Kasumi-1 (cell line): ENCODE results near the gene FMNL2.
"Not testable (repeated sequence)": the region's sequence is repeated elsewhere in the genome, so short reads cannot be mapped to it uniquely, and the experiment has no call there.

Source experiments
- DNase-seq, 2 experiments: peaks; one replicate each; lab custom pipeline; 2025; lab: John Stamatoyannopoulos, UW

FMNL2 gene

GRCh38 chr2:152376385-152376784 lies 41.4 kb downstream of the FMNL2 start:
- no peak for DNase-seq

GRCh38 chr2:152376968-152377367 lies 42.0 kb downstream of the FMNL2 start:
- no peak for DNase-seq

DNA sequence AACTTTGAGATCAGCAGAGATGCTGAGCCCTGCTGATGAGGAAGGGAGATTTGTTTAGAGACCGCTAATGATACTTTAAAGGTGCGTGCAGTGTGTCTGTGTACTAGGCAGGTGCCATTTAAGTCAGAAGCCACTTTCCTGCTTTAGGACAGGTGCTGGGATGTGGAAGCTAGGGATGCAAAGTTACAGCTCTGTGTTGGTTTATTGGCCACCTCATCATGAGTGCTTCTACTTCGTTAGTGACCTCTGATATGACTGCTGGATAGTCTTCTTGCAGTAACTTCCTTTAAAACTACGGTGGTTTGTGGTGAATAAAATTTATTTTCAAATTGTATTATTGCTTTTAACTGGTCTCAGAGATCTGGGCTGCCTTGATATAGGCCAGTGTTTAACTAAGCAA lies 44.1 kb downstream of the FMNL2 start:
- DNase-seq = no peak

GRCh38 chr2:152380261-152381055 lies 45.5 kb downstream of the FMNL2 start:
- no peak for DNase-seq

GRCh38 chr2:152383702-152384101 lies 48.7 kb downstream of the FMNL2 start:
- DNase-seq = no peak

DNA sequence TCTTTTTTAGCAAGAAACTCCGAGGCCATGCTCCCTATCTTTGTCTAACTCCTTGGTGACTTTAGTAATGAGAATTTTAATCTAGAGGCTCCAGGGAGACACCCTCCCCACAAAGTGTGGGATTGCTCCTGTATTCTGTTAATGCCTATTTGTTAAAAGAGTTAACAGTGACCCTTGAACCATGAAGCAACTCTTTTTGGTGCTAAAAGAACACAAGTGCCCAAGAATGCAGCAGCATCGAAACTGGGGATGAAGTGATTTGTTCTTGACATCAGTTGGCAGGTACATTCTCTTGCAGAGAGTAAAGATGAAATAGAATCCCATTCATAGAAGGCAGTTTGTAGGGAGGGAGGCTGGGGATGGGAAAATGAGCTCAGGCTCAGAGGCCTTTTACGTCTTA lies 50.0 kb downstream of the FMNL2 start:
- no peak for DNase-seq

- DNase-seq = no peak
These were observed 50.7 kb downstream of the FMNL2 start for GRCh38 chr2:152385650-152386049.

DNA sequence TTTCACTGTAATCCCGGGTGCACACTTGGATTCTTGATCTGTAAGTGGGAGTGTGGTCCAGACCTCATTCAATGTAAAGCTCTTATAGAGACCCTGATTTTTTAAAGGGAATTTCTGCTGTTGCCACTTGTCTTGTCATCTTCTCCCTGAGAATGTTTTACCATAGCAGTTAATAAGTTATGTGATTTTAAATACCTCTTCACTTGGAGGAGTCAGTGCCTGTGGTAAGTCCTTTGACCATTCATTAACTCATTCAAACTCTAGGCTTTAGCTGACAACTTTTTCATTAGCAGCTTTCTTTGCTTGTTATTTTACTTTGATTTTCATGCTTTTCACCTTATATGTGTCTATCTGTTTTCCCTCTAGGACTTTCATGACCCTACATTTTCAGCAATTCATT lies 51.3 kb downstream of the FMNL2 start:
- no peak for DNase-seq

DNA sequence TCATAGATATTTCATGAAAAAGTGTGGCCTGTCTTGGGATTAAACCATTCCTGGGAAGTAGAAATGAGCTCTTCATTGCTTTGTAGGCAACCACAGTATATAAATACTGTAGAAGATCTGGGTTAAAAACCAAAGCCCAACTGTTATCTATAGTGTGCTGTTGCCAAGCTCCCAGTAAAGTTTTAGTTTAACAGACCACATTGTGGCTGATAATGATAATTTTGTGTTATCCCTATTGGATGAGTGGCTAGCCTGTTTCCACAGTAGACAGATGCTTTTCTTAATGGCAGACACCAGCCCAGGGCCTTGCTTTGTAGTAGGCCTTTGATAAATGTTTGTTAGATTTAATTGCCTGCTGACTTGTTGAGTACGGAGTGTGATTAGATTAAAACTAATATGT lies 52.1 kb downstream of the FMNL2 start:
- no peak for DNase-seq

GRCh38 chr2:152388269-152388668 lies 53.3 kb downstream of the FMNL2 start:
- DNase-seq = not testable (repeated sequence)

DNA sequence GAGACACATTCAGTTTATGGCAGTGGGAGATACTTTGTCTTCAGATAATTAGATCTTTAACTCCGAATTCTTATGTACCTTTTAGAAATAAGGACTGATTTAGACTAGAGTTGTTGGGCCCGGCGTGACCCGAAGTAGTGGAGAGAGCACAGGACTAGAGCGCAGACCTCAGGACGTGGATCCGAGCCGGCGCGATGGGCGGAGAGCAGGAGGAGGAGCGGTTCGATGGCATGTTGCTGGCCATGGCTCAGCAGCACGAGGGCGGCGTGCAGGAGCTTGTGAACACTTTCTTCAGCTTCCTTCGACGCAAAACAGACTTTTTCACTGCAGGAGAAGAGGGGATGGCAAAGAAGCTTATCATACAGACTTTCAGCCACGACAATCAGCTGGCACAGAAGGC lies 54.5 kb downstream of the FMNL2 start:
- DNase-seq = no peak

- no peak for DNase-seq
These were observed 55.9 kb downstream of the FMNL2 start for GRCh38 chr2:152390837-152391236.

GRCh38 chr2:152391318-152391717 lies 56.3 kb downstream of the FMNL2 start:
- no peak for DNase-seq

- DNase-seq = no peak
These were observed 58.4 kb downstream of the FMNL2 start for GRCh38 chr2:152393377-152393776.

- DNase-seq = no peak
These were observed 59.4 kb downstream of the FMNL2 start for GRCh38 chr2:152394326-152394725.

DNA sequence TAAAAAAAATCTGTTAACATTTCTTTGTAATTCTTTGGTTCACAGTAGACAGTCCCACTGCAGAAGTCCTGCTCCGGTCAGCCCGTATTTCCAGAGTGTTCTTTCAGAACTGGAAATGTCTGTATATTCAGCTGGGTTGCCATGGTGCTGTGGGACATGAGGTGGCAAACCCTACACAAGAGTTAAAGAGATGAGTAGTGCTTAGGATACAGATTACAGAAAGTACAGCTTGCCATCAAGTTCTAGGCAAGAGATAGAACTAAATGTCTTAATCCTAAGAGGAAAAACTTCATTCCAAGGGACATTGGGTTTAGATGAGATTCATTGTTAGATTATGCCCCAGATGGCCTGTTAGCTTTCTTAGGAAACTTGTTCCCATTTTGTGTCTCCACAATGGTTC lies 60.1 kb downstream of the FMNL2 start:
- no peak for DNase-seq

- no peak for DNase-seq
These were observed 60.6 kb downstream of the FMNL2 start for GRCh38 chr2:152395572-152395971.

GRCh38 chr2:152396051-152396511 lies 61.1 kb downstream of the FMNL2 start:
- no peak for DNase-seq

DNA sequence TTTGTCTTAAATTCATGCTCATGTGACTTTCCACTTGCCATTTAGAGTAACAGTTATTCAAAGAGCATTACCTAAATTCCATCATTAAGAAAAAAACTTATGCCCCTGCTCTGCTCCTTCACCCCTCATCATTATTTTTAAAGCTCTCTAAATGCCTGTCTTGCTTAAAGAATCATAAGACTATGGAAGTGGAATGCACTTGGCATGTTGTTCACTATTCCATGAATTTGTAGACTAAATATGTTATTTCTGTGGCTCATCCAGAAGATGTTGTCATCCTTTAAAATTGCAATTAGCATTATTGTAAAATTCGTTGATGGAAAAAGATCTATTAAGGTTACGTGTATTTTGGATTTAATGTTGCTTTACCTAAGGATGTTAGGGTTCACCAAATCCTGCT lies 61.8 kb downstream of the FMNL2 start:
- no peak for DNase-seq

DNA sequence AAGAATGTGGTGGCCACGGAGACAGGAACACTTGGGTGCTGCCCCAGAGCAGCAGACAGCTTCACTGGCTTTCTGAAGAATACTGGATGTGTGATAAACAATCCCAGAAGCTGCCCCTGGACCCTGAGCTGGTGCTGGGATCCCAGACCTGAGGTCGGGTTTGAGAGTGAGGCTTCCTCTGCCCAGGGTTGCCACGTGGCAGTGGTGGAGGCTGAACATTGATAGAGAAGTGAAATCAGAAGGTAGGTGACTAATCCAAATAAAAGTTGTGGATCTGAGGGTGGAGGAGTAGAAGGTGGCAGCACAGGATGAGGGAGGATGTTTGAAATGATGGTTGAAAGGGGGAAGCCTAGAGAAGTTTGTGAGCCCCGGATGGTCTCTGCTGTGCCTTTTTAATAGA lies 64.0 kb downstream of the FMNL2 start:
- no peak for DNase-seq

- no peak for DNase-seq
These were observed 65.7 kb downstream of the FMNL2 start for GRCh38 chr2:152400607-152401214.

- no peak for DNase-seq
These were observed 68.1 kb downstream of the FMNL2 start for GRCh38 chr2:152402780-152403759.
